GM19035 (cell line): Measurements from ENCODE around the gene MAP4K1.
"Not testable (repeated sequence)": the region's sequence is repeated elsewhere in the genome, so short reads cannot be mapped to it uniquely, and the experiment has no call there.

Experiments used
- ATAC-seq: cut with Tn5 transposase; IDR thresholded peaks from one replicate; pipeline ENCODE4 v1.9.1; 2021; ENCODE audit not compliant: unreplicated experiment

Gene MAP4K1

GRCh38 chr19:38579304-38579703 lies 38.4 kb downstream of the MAP4K1 start:
- ATAC-seq, result not testable (repeated sequence)

GRCh38 chr19:38577826-38578225 lies 39.9 kb downstream of the MAP4K1 start:
- no peak for ATAC-seq

GRCh38 chr19:38571682-38572081 lies 46.1 kb downstream of the MAP4K1 start:
- ATAC-seq, result no peak

- ATAC-seq, result no peak
Measured at GRCh38 chr19:38569368-38569983, 48.3 kb downstream of the MAP4K1 start.

- no peak for ATAC-seq
Measured at GRCh38 chr19:38565691-38566105, 52.1 kb downstream of the MAP4K1 start.

DNA sequence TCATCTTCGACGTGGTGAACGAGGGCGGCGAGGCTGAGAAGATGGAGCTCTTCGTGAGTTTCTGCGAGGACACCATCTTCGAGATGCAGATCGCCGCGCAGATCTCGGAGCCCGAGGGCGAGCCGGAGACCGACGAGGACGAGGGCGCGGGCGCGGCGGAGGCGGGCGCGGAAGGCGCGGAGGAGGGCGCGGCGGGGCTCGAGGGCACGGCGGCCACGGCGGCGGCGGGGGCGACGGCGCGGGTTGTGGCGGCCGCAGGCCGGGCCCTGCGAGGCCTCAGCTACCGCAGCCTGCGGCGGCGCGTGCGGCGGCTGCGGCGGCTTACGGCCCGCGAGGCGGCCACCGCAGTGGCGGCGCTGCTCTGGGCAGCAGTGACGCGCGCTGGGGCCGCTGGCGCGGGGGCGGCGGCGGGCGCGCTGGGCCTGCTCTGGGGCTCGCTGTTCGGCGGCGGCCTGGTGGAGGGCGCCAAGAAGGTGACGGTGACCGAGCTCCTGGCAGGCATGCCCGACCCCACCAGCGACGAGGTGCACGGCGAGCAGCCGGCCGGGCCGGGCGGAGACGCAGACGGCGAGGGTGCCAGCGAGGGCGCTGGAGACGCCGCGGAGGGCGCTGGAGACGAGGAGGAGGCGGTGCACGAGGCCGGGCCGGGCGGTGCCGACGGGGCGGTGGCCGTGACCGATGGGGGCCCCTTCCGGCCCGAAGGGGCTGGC lies 52.6 kb downstream of the MAP4K1 start:
- no peak for ATAC-seq

- no peak for ATAC-seq
Measured at GRCh38 chr19:38563475-38563874, 54.3 kb downstream of the MAP4K1 start.

DNA sequence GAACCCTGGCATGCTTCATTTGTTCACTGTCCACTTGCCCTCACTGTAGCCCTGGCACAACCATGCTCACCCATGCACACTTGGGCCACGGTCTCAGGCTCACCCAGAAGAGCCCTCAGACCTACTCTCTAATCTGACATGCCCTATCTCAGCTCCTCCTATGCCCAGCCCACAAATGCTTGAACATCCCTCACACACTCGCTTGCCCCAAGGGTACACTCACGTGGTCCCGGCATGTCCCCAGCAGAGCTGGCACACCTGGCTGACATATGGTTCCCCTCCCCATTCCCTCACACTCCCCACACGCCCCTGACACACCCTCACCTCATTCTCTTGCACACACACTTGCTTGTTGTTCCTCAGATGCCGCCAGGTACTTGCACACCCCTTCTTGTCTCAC lies 55.7 kb downstream of the MAP4K1 start:
- no peak for ATAC-seq

GRCh38 chr19:38561658-38562057 lies 56.1 kb downstream of the MAP4K1 start:
- ATAC-seq, result no peak

- ATAC-seq, result no peak
Measured at GRCh38 chr19:38561053-38561606, 56.6 kb downstream of the MAP4K1 start.

DNA sequence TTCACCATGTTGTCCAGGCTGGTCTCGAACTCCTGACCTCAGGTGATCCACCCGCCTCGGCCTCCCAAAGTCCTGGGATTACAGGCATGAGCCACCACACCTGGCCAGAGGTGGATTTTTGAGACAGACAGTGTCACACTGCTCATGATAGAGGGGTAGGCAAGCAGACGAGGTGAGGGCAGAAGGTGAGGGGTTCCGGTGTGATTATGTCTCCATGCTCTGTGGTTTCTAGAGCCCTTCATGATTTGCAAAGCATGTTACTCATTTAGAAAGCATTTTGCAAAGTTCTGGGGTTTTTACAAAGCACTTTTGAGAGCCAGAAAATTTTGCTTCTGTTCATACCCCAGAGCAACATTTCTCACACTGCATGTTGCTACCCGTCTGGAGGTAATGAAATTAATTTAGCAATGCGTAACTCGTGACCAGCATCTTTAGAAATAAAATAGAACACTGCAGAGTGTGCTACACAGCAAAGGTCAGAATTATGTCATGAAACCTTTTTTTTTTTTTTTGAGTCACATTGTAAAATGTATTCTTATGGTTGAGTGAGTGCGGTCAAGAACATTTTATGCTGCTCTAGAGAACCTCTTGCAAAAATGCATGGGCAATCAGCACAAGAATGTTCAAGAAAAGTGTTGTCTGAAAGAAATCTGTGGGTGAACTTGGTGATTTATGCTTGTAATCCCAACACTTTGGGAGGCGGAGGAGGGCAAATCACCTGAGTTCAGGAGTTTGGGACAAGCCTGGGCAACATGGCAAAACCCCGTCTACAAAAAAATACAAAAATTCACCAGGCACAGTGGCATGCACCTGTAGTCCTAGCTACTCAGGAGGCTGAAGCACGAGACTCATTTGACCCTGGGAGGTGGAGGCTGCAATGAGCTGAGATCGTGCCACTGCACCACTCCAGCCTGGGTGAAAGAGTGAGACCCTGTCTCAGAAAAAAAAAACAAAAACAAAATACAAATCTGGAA lies 58.0 kb downstream of the MAP4K1 start:
- peak; percentile 73 for ATAC-seq

- not testable (repeated sequence) for ATAC-seq
Measured at GRCh38 chr19:38558933-38559332, 58.8 kb downstream of the MAP4K1 start.

- no peak for ATAC-seq
Measured at GRCh38 chr19:38557205-38557799, 60.5 kb downstream of the MAP4K1 start.

GRCh38 chr19:38556521-38557174 lies 61.1 kb downstream of the MAP4K1 start:
- no peak for ATAC-seq

DNA sequence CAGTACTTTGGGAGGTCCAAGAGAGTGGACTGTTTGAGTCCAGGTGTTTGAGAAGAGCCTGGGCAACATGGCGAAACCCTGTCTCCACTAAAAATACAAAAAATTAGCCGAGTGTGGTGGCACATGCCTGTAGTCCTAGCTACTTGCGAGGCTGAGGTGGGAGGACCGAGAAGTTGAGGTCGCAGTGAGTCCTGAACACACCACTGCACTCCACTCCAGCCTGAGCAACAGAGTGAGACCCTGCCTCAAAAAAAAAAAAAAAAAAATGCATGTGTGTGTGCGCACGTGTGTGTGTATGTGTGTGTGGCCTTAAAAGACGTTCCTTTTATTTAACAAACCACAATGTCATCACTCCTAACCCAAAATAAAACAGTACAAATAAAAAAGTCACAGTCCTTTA lies 62.6 kb downstream of the MAP4K1 start:
- ATAC-seq, result no peak

DNA sequence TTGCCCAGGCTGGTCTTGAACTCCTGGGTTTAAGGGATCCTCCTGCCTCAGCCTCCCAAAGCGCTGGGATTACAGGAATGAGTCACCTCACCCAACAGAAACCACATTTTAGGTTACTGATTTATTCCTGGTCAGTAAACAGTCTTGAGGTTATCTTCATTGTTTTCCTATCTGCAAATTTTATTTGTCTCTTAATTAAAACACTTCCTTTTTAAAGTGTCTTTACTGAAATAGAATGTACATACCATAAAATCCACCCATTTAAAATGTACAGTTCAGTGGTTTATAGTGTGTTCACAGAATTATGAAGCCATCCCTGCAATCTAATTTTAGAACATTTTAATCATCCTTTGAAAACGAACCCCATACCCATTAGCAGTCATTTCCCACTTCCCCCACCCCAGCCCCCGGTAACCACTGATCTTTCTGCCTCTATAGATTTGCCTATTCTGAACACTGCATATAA lies 63.0 kb downstream of the MAP4K1 start:
- no peak for ATAC-seq

GRCh38 chr19:38553239-38553638 lies 64.5 kb downstream of the MAP4K1 start:
- not testable (repeated sequence) for ATAC-seq

DNA sequence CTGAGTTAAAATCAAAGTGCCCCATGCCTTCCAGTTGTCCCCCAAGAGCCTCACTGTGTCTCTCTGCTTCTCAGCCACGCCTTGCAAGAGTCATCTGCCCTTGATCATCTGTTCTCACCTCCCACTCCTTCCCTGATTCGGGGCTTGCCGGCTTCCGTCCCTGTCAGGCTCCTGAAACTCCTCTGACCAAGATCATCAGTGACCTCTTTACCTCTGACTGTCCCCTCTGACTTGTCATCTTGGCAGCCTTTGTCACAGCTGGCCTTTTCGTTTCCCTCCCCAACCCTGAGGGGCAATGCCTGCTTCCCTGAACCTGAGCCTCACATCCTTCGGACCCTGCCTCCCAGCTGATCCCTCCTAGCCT lies 66.3 kb downstream of the MAP4K1 start:
- ATAC-seq, result peak; percentile 69

DNA sequence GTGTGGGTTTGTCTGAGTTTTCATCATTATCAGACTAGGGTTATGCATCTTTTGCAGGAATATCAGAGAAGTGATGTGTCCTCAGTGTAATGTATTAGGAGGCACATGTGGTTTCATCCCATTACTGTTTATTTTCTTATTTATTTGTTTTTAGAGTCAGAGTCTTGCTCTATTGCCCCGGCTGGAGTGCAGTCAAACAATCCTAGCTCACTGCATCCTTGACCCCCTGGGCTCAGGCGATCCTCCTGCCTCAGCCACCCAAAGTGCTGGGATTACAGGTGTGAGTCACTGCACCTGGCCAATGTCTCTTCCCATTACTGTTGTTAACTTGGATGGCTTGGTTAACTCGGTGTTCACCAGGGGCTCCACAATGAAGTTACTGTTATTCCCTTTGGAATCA lies 67.4 kb downstream of the MAP4K1 start:
- ATAC-seq, result no peak

GRCh38 chr19:38549942-38550341 lies 67.8 kb downstream of the MAP4K1 start:
- ATAC-seq, result no peak
